Measurements from ENCODE around the gene CSMD2.

GRCh38 chr1:34052565-34052964, 112.5 kb downstream of the CSMD2 start:
- TF ChIP-seq CTCF (conservative IDR thresholded peaks at IDR 0.05; ENCODE audit: low read length) (no peak), EZH2phosphoT487 (IDR thresholded peaks at IDR 0.05; ENCODE audit: borderline replicate concordance, low read depth, low read length) (no peak)
